Right cardiac atrium (tissue), 5 donors: ENCODE results near the gene DICER1. TPM values are rescaled to one million over a fixed set of nuclear protein-coding genes. Genes with fewer than 3 reads are reported as not detected.

ENCODE experiments used
- microRNA-seq, 2 donors: library from miRNA; unstranded; fragments of <30 nt; microRNA quantifications; one replicate each; pipeline ENCODE4 v1.2.0, GENCODE V29; 2020 to 2021
- polyA plus RNA-seq: library from polyadenylated mRNA; stranded (reverse); fragments of 200-250 nt; gene quantifications from one replicate; pipeline ENCODE4 v1.2.3, GENCODE V29; 2013
- total RNA-seq, 4 donors: library from RNA; stranded (reverse); fragmentation: NEBNext Ultra II Directional; extraction: Animal tissue kit (Norgen Biotek cat#: 25700); gene quantifications; one replicate each; pipeline ENCODE4 v1.2.1, GENCODE V29; 2021
- donor health status: healthy with polysubstance abuse.
- donor health status: DM: no; HTN: yes; CAD: no.
- donor health status: DM: no; HTN: no; CAD: no.
- donor health status: DM: no; HTN: yes; CAD: no; lungs with severe emphysema.
- donor health status: DM: yes; HTN: yes; CAD: no.

The DICER1 gene
- total and polyA plus RNA-seq, 5 donors, result 6.8 to 30.4 (median 24.5) TPM

Small RNA genes within 50 kb of the gene (microRNA-seq; reads per million reads assigned to microRNA genes)
- gene MIR3173, result 0 to 2.1 reads per million in 2 donors

Other genes starting within 250 kb of the DICER1 start
- gene CLMN, start 162.4 kb upstream of the DICER1 start, total RNA-seq, result 1 to 10 TPM; 6.4 to 9.1 (median 7.4) TPM
- gene CLMN, start 162.4 kb upstream of the DICER1 start, polyA plus RNA-seq, result 3.1 TPM